Activated CD8-positive, alpha-beta memory T cell treated with anti-CD3 and anti-CD28 coated beads for 36 hours (primary cell): ENCODE data around the gene MPV17L. TPM values are rescaled to one million over a fixed set of nuclear protein-coding genes. Genes with fewer than 3 reads are reported as not detected.
"Not testable (repeated sequence)": the region's sequence is repeated elsewhere in the genome, so short reads cannot be mapped to it uniquely, and the experiment has no call there.

ENCODE experiments used
- CTCF ChIA-PET: fragments of 350-600 bp; sonication (Branson Sonifier 250); formaldehyde crosslinking; loops from one replicate; lab custom pipeline; 2021; ENCODE audit warnings: antibody characterized with exemption; lab: Charles Lee
- POLR2A ChIA-PET: fragments of 350-600 bp; sonication (Branson Sonifier 250); formaldehyde crosslinking; loops from one replicate; lab custom pipeline; 2021; ENCODE audit warnings: antibody characterized with exemption; lab: Charles Lee
- total RNA-seq, 2 experiments: library from RNA; stranded (reverse); gene quantifications; one replicate each; pipeline ENCODE4 v1.2.3, GENCODE V29; 2021

The MPV17L gene
- total RNA-seq, result under 1 TPM; 0.15 to 0.21 TPM

GRCh38 chr16:15395631-15396508, at the start of gene MPV17L:
Gene MPV17L (plus strand): TSS chr16:15395754. CDS start chr16:15395898, 144 bp downstream.
- CTCF ChIA-PET, POLR2A ChIA-PET: not testable (repeated sequence)

DNA sequence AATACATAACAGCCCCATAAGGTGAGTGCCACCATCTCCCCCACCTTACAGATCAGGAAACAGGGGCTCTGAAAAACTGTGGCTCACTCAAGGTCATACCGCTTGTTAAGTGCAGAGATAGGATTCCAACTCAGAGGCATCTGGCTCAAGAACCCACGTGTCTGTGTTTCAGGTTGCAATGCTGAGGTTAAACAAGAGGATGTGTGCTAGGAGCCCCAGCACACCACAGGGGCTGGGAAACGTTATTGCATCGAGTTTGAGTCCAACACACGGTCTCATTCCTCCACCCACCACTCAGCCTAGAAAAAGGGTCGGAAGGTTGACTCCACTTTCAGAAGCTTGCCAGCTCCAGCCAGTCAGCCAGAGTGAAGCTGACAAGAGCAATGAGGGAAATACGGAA, 46.8 kb upstream of the MPV17L start:
- POLR2A ChIA-PET, CTCF ChIA-PET: not testable (repeated sequence)

- POLR2A ChIA-PET, CTCF ChIA-PET: not testable (repeated sequence)
Observed at GRCh38 chr16:15351251-15351650, 44.3 kb upstream of the MPV17L start.

- POLR2A ChIA-PET, result not testable (repeated sequence)
Observed at GRCh38 chr16:15351745-15352144, 43.8 kb upstream of the MPV17L start.

DNA sequence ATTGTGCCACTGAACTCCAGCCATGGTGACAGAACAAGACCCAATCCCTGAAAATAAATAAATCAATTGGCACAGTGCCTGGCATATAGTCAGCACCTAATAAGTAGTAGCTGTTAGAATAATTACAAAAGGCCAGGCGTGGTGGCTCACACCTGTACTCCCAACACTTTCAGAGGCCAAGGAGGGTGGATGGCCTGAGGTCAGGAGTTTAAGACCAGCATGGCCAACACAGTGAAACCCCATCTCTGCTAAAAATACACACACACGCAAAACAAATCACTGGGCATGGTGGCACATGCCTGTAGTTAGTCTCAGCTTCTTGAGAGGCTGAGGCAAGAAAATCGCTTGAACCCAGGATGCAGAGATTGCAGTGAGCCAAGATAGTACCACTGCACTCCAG, 42.7 kb upstream of the MPV17L start:
- POLR2A ChIA-PET, CTCF ChIA-PET: not testable (repeated sequence)

More at GRCh38 chr16:15351745-15352144, 43.8 kb upstream of the MPV17L start:
- CTCF ChIA-PET, result not testable (repeated sequence)

GRCh38 chr16:15354846-15355245, 40.7 kb upstream of the MPV17L start:
- POLR2A ChIA-PET, CTCF ChIA-PET: not testable (repeated sequence)

DNA sequence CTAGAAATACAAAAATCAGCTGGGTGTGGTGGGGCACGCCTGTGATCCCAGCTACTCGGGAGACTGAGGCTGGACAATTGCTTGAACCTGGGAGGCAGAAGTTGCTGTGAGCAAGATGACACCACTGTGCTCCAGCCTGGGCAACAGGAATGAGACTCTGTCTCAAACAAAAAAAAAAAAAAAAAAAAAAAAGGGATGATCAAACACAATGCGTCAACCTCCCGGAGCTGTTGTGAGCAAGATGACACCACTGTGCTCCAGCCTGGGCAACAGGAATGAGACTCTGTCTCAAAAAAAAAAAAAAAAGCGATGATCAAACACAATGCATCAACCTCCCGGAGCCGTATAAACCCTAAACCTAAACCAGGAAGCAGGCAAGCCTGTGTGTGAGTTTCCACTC, 38.1 kb upstream of the MPV17L start:
- POLR2A ChIA-PET, CTCF ChIA-PET: not testable (repeated sequence)

GRCh38 chr16:15378194-15378593, 17.4 kb upstream of the MPV17L start, which contains the start of gene NPIPA5:
Gene NPIPA5 (minus strand): TSS chr16:15378294. CDS start chr16:15378294, 0 bp downstream.
- CTCF ChIA-PET, POLR2A ChIA-PET: not testable (repeated sequence)

DNA sequence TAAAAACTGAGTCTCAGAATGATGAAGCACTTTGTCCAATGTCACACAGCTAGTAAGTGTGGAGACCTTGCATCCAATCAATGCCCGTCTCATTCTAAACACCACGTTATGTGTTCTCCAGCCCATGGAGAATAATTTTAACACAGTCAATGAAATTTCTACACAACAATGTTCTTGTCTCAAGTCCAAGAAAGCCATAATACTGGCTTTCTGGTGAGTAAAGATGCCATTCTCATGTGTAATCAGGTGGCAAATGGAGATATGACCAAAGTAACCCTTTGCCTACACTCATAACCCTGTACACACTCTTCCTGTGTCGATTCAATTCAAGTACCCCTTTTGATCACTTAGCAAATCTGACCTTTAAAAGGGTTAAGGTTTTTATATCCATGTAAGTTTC, 12.7 kb upstream of the MPV17L start:
- CTCF ChIA-PET, POLR2A ChIA-PET: not testable (repeated sequence)

GRCh38 chr16:15388060-15388459, 7.5 kb upstream of the MPV17L start:
- POLR2A ChIA-PET, CTCF ChIA-PET: not testable (repeated sequence)

GRCh38 chr16:15389916-15390315, 5.6 kb upstream of the MPV17L start:
- CTCF ChIA-PET, POLR2A ChIA-PET: not testable (repeated sequence)

DNA sequence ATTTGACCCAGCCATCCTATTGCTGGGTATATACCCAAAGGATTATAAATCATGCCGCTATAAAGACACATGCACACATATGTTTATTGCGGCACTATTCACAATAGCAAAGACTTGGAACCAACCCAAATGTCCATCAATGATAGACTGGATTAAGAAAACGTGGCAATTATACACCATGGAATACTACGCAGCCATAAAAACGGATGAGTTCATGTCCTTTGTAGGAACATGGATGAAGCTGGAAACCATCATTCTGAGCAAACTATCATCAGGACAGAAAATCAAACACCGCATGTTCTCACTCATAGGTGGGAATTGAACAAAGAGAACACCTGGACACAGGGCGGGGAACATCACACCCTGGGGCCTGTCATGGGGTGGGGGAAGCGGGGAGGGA, 2.5 kb upstream of the MPV17L start:
- POLR2A ChIA-PET, CTCF ChIA-PET: not testable (repeated sequence)

DNA sequence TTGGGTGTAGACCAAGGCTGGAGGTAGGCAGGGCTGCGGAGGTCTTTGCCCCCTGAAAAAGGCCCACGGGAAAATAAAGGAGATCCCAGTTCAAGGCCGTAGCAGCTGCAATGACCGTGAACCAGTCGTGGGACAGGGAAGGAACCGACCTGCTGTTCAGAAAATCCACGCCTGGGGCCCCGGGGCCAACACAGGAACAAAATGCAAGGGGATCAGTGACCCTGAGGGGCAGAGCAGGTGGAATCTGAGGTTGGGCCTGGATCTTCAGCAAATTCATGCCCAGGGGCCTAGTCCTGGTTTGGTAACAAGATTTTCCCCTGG, 915 bp downstream of the MPV17L start:
- CTCF ChIA-PET, POLR2A ChIA-PET: not testable (repeated sequence)

DNA sequence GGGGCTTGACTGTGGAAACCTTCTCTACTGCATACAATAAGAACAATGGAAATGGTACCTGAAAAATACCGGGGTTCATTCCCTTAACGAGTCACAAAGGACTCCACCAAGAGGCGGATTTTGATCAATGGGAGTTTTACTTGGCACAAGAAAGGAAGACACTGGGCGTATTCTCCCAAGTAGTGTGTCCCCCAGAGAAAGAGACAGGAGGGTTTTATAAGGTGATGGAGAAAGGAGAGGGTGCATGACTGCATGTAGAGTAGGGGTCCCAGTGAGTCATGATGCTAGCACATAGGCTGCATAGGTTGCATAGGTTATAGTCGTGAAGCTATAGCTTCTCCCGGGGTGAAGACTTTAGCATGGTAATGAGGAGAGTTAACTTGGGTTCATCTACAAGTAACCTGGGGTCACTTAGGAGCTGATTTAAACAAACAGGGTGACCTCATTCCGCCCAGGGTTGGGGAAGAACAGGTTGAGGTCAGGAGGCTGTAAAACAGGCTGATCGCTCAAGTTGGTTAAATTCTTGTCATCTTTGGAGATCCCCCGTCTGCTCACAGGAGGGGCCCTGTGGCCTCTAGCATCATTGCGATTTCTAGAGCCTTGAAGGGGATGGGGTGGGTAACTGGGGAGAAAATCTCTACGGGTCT, 1.5 kb downstream of the MPV17L start:
- ChIA-PET CTCF (no interaction called here), POLR2A (no interaction called here)

DNA sequence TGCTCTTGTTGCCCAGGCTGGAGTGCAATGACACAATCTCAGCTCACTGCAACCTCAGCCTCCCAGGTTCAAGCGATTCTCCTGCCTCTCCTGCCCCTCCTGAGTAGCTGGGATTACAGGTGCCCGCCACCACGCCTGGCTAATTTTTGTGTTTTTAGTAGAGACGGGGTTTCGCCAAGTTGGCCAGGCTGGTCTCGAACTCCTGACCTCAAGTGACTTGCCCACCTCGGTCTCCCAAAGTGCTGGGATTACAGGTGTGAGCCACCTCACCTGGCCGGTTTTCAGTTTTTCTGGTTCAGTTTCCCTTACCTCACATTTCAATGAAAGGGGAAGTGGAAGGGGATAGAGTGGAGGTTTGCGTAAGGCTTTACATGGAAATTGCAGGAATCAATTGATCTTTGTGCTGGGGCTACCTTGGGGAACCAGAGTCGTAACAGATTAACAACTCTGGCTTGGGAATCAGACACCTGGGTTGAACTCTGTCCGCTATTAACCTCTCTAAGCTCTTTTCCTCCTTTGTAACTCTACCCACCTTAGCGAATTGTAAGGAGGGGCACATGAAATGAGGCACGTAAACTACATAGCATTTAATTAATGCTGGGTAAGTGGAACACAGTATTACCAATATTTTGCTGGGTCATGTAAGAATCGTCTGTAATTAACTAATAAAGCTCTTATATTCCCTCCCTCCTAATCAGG, 3.2 kb downstream of the MPV17L start:
- POLR2A ChIA-PET, result no interaction called here

GRCh38 chr16:15399317-15399716, 3.8 kb downstream of the MPV17L start:
- ChIA-PET POLR2A (no interaction called here), CTCF (no interaction called here)

More for the DNA sequence above, 3.2 kb downstream of the MPV17L start:
- CTCF ChIA-PET, result no interaction called here

DNA sequence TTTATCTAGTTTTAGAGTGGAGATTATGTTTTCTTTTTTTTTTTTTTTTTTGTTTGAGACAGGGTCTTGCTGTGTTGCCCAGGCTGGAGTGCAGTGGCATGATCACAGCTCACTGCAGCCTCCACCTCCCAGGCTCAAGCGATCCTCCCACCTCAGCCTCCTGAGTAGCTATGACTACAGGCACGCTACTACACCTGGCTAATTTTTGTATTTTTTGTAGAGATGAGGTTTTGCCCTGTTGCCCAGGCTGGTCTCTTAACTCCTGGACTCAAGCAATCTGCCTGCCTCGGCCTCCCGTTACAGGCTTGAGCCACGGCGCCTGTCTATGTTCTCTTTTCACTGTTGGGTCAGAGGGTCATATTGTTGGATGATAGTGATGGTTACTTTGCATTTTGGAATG, 4.8 kb downstream of the MPV17L start:
- CTCF ChIA-PET, POLR2A ChIA-PET: not testable (repeated sequence)

- CTCF ChIA-PET, result no interaction called here
- POLR2A ChIA-PET, result no interaction called here
Observed at GRCh38 chr16:15401972-15402371, 6.4 kb downstream of the MPV17L start.

DNA sequence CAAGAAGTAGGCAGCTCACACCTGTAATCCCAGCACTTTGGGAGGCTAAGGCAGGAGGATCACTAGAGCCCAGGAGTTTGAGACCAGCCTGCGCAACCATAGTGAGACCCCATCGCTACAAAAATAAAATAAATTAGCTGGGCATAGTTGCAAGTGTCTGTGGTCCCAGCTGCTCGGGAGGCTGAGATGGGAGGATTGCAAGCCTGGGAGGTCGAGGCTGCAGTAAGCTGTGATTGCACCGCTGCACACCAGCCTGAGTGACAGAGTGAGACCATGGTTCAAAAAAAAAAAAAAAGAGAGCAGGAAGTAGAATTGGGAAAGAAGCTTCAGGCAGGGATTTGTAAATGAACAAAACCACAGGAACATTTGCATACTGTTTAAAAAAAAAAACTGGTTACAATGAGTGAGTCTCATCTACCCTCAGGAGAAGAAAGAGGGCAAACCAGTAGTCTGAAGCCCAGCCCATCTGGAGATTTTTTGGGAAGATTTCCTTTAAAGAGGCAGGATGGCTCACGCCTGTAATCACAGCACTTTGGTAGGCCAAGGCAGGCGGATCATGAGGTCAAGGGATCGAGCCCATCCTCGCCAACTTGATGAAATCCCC, 7.9 kb downstream of the MPV17L start:
- POLR2A ChIA-PET, result no interaction called here
- CTCF ChIA-PET, result no interaction called here

DNA sequence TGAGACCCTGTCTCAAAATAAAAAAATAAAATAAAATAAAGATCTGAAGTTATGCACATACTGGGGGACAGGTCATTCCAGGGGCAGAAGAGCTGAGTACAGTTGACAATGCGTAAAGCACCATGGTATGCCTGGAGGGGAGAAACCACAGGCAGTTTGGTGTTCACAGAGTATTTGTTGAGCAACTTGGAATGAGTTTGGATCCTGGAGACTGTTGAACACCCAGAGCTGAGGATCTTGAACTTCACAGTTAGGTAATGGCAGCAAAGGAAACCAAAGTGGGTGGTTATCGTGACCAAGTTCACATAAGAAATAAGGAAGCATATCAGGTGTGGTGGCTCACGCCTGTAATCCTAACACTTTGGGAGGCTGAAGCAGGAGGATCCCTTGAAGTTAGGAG, 8.5 kb downstream of the MPV17L start:
- CTCF ChIA-PET, POLR2A ChIA-PET: not testable (repeated sequence)
